ENCODE results near the gene STPG2.
A peak's percentile ranks its signal among the peaks of the same experiment; 100 is the strongest.

Gene STPG2

DNA sequence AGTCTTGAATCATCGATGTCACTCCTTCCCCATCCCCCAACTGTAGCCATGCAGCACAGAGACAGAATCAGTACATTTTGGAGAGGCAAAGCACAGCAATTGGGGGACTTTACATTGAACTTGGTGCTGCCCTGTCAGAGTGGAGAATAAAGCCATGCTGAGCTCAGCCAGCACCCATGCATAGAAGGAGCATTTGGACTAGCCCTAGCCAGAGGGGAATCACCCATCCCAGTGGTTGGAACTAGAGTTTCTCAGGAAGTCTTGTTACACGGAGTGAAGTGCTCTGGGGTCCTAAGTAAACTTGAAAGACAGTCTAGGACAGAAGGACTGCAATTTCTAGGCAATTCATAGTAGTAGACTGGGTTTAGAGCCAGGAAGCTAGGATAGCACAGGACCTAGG lies 49.6 kb downstream of the STPG2 start:
- H3K36me3 ChIP-seq (ENCODE audit: control insufficient read depth, insufficient read depth, low read length) = no peaks in the 10 kb centered on the region
- TF ChIP-seq, protein P1, sequence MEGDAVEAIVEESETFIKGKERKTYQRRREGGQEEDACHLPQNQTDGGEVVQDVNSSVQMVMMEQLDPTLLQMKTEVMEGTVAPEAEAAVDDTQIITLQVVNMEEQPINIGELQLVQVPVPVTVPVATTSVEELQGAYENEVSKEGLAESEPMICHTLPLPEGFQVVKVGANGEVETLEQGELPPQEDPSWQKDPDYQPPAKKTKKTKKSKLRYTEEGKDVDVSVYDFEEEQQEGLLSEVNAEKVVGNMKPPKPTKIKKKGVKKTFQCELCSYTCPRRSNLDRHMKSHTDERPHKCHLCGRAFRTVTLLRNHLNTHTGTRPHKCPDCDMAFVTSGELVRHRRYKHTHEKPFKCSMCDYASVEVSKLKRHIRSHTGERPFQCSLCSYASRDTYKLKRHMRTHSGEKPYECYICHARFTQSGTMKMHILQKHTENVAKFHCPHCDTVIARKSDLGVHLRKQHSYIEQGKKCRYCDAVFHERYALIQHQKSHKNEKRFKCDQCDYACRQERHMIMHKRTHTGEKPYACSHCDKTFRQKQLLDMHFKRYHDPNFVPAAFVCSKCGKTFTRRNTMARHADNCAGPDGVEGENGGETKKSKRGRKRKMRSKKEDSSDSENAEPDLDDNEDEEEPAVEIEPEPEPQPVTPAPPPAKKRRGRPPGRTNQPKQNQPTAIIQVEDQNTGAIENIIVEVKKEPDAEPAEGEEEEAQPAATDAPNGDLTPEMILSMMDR (IDR thresholded peaks at IDR 0.05; ENCODE audit: insufficient read depth, low read length, poor library complexity, severe bottlenecking) = no peak
- H3K4me3 ChIP-seq (replicated peaks; ENCODE audit: low read depth, low read length) = no peak overlapping the region
- DNase-seq (ENCODE audit: extremely low read depth, insufficient read length) = no peak
- H3K27me3 ChIP-seq (replicated peaks; ENCODE audit: control insufficient read depth, insufficient read depth, low read length) = no peaks in the 10 kb centered on the region

DNA sequence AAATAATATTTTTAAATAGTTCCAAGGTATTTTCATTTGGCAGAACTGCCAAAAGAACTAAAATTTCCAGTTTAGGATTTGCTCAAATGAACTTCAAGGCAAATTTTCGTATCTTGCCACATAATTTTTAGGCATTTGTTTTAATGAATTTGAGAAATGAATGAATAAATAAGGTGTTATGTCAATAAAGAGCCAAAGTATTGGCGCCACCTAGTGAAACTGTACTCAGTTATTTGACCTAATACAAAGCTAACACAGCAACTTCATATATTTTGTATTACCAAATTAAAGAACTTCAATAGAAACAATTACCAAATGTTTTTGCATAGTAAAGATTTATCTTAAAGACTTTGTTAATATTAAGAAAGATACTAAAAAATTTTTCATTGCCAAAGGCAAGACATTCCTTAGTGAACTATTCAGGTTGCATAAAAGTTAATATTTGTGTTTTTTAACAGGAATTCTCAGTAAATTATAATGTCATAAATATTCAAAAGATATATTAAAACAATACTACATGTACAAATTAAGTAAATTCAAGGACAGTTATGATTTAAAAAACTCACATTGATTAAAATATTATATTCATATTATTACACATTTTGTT lies 50.3 kb downstream of the STPG2 start:
- DNase-seq (ENCODE audit: extremely low read depth, insufficient read length) = no peak
- Histone ChIP-seq H3K4me3 (replicated peaks; ENCODE audit: low read depth, low read length) (no peak overlapping the region), H3K36me3 (ENCODE audit: control insufficient read depth, insufficient read depth, low read length) (no peaks in the 10 kb centered on the region), H3K27me3 (replicated peaks; ENCODE audit: control insufficient read depth, insufficient read depth, low read length) (no peaks in the 10 kb centered on the region)
- TF ChIP-seq, protein P1 (IDR thresholded peaks at IDR 0.05; ENCODE audit: insufficient read depth, low read length, poor library complexity, severe bottlenecking) = peak; percentile 52

DNA sequence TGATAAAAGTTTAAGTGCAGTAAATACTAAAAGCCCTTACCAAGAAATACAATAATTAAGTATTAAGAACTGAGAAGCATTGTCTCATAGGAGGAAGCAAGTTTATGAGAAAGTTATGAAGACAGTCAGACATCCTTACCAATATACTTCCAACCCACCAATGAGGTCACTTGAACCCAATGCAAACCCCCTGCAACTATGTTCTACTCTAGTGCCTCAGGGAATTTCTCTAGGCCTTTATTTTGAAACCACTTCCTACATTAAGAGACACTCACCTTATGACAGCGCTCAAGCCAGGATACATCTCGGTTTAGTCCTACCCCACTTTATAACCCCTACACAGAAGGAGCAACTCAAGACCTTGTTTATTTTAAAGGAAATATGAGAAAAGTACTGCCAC lies 61.3 kb downstream of the STPG2 start:
- Histone ChIP-seq H3K4me3 (replicated peaks; ENCODE audit: low read depth, low read length) (no peak overlapping the region), H3K36me3 (ENCODE audit: control insufficient read depth, insufficient read depth, low read length) (no peaks in the 10 kb centered on the region), H3K27me3 (replicated peaks; ENCODE audit: control insufficient read depth, insufficient read depth, low read length) (no peaks in the 10 kb centered on the region)
- no peak for DNase-seq (ENCODE audit: extremely low read depth, insufficient read length)
- TF ChIP-seq, protein P1 (IDR thresholded peaks at IDR 0.05; ENCODE audit: insufficient read depth, low read length, poor library complexity, severe bottlenecking) = no peak

DNA sequence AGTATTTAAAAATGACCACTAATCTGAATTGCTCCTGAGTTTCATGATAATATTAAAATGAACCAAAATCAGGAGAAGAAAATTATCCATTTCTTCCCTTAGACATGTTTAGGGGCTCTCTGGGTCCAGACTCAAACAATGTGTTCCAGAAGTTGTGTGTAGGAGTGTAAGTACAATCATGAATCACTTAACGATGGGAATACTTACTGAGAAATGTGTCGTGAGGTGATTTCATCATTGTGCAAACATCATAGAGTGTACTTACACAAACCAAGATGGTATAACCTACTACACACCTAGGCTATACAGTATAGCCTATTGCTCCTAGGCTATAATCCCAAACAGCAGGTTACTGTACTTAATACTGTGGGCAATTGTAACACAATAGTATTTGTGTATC lies 74.8 kb downstream of the STPG2 start:
- DNase-seq (ENCODE audit: extremely low read depth, insufficient read length) = no peak
- H3K36me3 ChIP-seq (ENCODE audit: control insufficient read depth, insufficient read depth, low read length) = no peaks in the 10 kb centered on the region
- TF ChIP-seq, protein P1 (IDR thresholded peaks at IDR 0.05; ENCODE audit: insufficient read depth, low read length, poor library complexity, severe bottlenecking) = no peak

DNA sequence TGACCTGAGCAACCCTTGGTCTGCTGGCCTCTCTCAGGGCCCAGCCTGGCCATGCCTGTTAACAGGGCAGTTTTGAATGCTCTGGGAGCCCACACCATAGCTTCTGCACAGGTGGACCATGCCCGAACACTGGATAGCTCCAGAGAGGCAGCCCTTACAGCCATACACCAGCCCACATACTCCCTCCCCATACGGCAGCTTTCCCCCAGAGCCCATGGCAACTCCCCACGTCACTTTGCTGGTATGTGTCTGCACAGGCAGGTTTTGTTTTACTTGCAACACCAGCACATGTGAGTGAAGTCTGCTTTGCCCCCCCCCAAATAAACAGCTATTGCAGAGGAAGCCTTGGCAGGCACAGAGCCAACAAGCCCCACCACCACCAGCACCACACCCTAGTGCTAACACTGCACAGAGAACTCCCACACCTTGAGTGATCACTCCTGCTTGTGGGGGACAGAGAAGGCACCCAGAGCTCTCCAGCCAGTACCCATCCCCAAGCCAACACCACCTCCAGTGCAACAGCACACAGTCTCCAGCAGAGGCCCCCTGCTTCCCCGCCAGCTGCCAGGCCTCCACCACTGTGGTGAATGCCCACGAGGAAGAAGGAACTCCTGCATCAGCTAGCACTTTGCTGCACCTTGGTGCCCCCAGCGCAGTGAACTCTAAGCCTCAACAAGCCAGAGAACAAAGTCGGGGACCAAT lies 87.3 kb downstream of the STPG2 start:
- TF ChIP-seq, protein P1 (IDR thresholded peaks at IDR 0.05; ENCODE audit: insufficient read depth, low read length, poor library complexity, severe bottlenecking) = no peak
- DNase-seq (ENCODE audit: extremely low read depth, insufficient read length) = no peak
- H3K36me3 ChIP-seq (ENCODE audit: control insufficient read depth, insufficient read depth, low read length) = no peaks in the 10 kb centered on the region

More for the DNA sequence above, 74.8 kb downstream of the STPG2 start:
- Histone ChIP-seq H3K4me3 (replicated peaks; ENCODE audit: low read depth, low read length) (no peak overlapping the region), H3K27me3 (replicated peaks; ENCODE audit: control insufficient read depth, insufficient read depth, low read length) (no peaks in the 10 kb centered on the region)

More for the DNA sequence above, 87.3 kb downstream of the STPG2 start:
- Histone ChIP-seq H3K4me3 (replicated peaks; ENCODE audit: low read depth, low read length) (no peak overlapping the region), H3K27me3 (replicated peaks; ENCODE audit: control insufficient read depth, insufficient read depth, low read length) (no peaks in the 10 kb centered on the region)

Data from GM06990 (cell line).